T-helper 1 cell treated with Interleukin-12 subunit alpha and Interleukin-12 subunit beta and Interleukin-4 antibody, amounts not matched to agents 30 ng/mL and 1 ng/mL, for 36 hours (primary cell): Measurements from ENCODE around the gene WSCD2. TPM values are rescaled to one million over a fixed set of nuclear protein-coding genes. Genes with fewer than 3 reads are reported as not detected.

Source experiments
- intact Hi-C: fragments of 100-400 bp; cut with micrococcal nuclease; formaldehyde crosslinking; loops from one replicate; pipeline ENCODE4 v1.15.1; 2024
- total RNA-seq: library from RNA; stranded (reverse); gene quantifications from 2 replicates; pipeline ENCODE4 v1.2.3, GENCODE V29; 2022

WSCD2 gene
- total RNA-seq, 1 donor from 2014 or later, result not detected

DNA sequence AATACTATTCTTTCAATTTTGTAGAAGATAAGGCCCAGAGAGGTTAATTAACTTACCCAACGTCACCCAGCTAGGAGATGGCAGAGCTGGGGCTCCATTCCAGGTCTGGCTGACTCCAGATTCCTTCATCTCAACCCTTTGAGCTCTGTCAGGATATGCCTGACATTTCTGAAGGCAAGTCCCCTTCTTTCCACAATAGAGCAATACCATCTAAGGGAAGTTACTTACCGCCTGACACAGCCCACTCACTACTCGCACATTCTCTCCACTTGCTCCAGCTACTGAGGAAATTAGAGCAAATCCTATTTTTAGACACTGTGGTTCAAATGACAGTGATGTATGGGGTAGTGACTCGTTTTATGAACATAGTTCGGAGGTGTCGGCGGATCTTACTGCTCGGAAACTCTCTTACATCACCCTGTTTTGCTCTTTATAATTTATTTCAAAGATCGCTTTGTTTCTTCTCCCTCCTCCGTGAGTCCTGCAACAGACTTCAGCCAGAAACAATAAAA, 2.0 kb upstream of the WSCD2 start:
- intact Hi-C loops, result no loop called here

DNA sequence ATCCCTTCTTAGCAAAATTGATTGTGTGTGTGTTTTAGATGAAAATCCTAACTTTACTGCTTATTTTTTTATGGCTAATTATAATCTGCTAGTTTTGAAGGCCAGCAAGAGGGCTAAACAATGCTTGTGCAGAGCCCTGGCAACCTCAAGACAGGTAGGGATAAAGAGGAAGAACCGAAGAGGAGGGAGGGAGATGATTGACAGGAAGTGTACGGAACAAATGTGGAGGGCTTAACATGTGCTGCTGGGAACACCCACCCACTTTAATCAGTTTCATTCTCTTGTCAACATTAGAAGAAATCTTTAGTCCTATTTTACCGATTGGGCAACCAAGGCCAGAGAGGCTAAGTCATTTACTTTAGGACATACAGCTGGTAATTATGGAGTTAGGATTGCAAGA, 1.4 kb upstream of the WSCD2 start:
- intact Hi-C loops, result no loop called here

DNA sequence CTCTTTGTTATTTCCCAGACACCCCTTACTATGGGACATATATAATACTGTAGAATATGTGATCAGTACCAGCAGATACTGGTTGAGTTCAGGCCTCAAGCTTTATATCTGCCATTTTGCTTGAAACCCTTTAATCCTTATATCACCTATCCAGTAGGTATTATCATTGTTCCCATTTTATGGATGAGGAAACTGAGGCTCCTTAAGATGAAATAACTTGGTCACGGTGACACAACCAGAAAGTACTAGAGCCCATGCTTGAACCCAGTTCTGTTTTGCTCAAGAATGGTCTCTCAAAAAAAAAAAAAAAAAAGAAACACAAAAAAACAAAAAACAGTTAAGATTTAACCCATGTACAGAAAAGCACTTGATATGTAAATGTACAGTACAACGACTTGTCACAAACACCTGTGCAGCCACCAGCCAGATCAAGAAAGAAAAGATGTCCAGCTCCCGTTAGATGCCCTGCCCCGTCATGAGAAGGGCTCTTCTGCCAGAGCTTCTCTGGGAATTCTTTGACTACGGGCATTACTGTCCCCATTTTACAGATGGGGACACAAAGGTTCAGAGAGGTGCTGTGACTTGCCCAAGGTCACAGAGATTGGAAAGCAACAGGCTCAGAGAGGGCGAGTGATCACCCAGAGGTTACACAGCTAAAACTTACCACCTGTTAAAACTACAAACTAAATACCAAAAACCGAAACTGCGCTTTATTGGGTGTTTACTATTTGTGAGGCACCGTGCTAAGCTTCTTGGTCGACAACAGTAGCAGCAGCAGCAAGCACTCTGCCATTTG, 669 bp upstream of the WSCD2 start:
- intact Hi-C loops, result no loop called here

DNA sequence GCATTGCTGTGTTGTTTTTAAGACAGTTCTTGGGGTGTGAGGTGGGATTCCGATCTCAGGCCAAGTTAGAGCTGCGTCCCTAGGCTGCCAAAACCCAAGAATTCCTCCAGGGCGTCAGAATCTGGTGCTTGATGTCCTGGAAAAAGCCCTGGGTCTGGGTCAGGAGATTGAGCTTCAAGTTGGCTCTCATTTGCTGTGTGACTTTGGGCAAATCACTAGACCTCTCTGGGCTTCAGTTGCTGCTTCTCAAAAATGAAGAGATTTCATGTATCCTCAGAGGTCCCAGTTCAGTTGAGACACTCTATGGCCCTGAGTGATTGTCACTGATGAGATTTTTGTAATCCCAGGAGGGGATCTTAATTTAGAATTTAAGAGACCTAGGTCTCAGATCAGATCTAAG, 1.9 kb downstream of the WSCD2 start:
- intact Hi-C loops, result no loop called here

DNA sequence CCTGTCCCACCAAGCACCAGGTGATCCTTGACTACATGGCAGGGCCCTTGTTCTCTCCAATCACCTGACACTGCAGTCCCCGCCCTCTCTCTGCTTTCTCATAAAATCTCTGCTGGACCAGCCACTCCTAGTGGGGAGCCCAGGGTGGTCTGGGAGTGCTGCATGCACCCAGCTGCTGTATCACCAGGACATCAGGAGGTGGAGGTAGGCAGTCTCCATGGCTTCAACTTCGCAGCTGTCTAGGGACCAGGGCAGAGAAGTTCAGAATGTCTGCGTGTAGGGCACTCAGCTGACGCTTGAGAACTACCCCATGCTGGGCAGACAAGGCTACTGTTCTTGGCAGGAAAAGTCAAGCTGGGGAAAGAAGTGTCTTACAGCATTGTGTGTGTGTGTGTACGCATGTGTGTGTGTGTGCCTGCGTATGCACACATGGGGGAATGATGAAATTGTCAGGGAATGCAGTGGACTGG, 2.6 kb downstream of the WSCD2 start:
- intact Hi-C loops, result no loop called here

DNA sequence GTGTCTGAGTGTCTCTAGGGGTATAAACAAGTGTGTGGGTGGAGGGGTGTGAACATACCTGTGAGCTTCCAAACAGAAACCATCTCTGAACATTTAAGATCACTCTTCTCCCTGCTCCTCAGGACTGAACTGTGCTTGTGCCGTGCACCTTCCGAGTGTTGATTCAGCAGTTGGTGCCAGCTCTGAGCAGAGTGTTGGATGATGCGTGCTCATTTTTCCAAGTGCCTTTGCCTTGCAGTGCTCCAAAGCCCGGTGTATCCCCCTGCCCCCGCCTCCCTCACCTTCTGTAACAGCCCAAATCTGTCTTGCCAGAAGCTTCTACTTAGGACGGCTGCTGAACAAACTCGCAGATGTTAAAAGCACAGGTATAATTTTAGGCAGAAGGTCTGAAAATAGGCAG, 4.4 kb downstream of the WSCD2 start:
- intact Hi-C loops, result no loop called here

DNA sequence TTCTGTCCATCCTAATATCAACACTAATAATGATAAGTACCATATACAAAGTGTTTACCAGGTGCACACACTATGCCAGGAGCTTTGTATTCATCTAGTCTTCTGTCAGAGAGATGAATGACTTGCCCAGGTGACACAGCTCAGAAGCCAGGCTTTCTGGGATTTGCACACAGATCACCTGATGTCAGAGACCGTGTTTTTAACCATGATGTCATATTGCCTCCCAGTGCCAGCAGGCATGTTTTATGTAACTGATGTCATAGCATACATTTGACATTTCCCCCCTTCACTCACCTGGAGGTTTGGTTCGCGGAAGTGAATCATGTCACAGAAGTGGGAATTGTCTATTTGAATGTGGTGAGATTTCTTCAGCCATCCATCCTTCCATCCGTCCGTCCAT, 5.7 kb downstream of the WSCD2 start:
- intact Hi-C loops, result no loop called here

DNA sequence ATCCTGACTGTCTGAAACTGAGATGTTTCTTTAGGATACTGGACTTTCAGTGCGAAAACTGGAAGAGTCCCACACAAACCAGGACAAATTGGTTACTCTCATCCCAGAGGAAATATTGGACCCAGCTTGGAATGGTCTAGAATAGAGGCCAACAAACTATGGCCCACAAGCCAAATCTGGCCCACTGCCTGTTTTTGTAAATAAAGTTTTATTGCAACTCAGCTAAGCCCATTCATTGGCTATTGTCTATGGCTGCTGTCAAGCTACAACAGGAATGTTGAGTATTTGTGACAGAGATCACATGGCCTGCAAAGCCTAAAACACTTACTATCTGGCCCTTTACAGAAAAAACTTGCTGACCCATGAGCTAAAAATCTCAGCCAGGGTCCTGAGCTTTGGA, 6.5 kb downstream of the WSCD2 start:
- intact Hi-C loops, result no loop called here

DNA sequence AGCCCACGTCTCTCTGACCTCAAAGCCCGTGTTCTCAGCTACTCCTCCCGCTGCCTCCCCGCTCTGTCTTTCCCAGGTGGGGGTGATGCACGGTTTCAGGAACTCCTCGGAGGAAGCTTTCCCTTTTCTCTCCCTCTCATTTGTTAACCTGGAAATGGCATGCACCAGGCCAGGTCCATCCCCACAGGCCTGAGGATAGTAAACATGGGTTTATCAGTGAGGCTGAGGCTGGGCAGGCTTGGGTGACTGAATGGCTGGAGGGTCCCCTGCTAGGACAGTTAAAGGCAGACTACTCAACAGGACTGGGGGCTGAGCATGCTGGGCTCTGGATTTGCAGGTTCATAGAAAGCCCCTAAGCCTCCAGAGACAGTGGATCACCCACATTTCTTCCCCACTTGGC, 7.6 kb downstream of the WSCD2 start:
- intact Hi-C loops, result no loop called here

DNA sequence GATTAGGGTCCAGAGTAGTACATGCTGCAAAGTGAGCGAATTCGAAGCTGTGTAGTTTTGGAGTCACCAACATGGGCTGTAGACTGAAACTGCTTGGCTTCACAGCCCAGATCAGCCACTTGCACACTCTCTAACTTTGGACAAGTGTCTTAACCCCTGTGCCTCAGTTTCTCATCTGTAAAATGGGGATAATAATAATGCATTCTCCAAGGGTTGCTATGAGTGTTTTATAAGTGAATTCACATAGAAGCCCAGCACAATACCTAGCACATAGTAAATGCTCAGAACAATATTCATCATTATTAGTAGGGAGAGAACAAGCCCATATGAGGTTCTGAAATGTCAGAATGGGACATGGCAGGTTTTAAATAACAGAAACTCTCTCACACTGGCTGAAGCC, 10.4 kb downstream of the WSCD2 start:
- intact Hi-C loops, result no loop called here

DNA sequence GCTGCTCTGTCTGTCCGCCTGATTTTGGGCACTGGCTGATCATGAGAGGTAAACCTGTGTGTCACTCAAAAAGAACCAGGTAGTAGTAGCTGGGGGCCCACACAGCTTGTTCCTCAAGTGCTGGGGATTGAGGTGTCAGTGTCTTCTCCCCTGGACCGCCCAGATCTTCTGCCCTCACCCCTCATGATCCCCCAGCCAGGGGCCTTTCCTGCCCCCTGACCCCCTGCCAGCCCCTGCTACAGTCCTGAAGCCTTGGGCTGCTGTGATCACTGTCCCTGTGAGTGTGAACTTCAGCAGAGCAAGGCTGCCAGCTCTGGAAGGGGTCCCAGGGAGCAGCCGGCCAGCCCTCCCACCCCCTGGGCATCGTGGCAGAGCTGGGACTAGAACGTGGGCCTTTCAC, 11.4 kb downstream of the WSCD2 start:
- intact Hi-C loops, result no loop called here

DNA sequence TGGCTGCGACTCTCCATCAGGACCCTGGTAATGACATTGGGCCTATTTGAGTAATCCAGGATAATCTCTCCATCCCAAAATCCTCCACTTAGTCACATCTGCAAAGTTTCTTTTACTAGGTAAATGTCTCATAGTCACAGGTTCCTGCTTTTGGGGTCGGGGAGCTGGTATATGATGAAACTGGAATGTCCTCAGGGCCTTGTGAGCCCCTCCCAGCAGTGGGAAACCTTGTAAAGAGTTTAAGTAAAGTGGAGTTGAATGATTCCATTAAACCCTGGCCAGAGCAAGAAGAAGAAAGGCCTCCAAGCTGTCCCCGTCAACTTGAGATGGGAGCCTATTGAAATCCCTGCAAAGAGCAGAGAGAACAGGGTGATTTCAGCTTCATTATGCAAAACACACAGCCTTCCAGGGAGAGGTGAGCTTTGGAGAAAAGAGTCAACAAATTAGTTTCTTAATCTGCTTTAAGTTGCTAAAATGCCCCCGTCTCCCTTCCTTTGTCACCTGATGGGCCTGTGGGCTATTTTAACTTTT, 12.6 kb downstream of the WSCD2 start:
- intact Hi-C loops, result no loop called here

DNA sequence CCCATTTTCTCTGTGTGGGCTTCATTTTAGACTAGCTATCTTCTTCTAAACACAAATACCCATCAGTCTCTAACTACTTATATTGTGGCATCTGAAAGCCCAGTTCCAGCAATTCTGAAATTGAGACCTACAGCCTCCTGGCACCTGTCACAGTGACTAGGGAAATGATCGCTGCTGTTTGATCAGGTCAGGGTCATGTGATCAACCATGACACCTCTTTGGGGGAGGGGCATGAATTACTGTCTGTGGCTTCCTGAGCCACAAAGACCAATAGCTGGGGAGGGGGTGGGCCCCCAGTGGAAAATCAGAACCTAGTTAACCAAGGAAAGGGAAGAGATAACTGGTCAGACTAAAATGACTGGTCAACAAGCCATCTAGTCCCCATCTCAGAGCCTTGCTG, 14.1 kb downstream of the WSCD2 start:
- intact Hi-C loops, result no loop called here

DNA sequence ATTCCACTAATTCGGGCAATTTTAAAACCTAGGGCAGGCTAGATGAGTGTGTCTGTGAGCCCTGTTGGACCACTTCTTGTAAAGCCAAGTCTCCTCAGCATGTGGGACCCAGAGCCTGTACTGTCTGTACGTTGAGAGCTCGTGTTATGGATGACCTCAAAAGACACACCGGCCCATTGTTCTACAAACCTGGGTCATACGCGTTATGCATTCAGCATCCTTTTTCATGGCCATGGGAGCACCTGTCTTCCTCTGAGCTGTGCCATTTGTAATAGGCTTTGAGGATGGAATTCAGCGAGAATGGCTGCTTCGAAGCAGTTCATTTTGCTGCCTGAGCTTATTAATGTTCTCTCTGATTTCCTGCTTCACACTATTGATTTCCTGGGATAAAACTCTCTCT, 15.0 kb downstream of the WSCD2 start:
- intact Hi-C loops, result no loop called here

DNA sequence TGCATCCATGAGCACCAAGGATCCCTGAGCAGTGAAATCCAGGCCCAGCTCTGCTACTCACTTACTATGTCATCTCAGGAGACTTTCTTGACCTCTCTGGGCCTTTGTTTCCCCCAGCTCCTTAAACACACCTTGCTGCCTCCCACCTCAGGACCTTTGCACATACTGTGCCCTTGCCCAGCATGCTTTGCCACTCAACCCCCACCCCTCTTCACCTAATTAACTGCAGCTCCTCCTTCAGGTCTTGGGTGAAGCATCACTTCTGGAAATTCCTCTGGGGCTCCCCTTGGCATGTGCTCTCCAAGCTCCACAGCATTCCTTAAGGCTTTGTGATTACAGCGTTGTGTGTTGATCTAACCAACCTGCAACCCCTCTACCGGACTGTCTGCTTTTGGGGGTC, 15.9 kb downstream of the WSCD2 start:
- intact Hi-C loops, result no loop called here

DNA sequence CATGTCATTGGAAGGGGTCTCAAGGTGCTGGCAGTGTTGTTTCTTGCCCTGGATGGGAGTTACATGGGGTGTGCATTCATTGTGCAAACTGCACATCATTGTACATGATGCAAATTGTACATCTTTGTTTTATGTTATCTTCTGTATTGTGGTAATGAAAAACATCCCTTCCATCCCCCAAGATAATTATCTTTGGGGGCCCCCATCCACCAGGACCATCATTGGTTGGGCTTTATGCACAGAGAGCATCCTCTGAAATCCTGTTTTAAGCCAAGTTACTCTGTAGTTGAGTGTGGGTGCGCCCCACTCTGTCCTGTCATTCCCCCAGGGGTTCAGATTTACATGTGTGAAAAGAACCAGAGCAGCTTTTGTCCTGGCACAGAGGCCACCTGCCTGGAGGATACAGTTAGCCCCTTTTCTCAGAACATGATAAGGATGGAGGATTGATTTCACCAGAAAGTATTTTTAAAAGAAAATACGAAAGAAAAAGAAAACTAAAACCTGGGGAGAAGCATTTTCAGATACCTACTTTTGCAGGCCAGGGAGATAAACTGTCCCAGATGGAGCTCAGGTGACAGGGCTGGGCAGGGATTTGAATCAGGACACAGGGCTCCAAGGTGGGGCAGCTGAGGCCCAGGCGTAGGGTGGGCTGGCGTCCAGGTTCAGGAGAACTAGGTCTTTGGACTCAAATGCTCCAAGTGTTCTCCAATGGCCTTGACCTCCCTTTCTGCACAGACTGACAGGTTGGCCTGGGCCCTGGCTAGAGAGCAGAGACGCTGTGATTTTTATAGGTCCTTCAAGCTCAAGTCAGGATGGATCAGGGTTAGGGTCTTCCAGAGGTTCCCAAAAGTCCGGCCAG, 17.2 kb downstream of the WSCD2 start:
- intact Hi-C loops, result no loop called here

DNA sequence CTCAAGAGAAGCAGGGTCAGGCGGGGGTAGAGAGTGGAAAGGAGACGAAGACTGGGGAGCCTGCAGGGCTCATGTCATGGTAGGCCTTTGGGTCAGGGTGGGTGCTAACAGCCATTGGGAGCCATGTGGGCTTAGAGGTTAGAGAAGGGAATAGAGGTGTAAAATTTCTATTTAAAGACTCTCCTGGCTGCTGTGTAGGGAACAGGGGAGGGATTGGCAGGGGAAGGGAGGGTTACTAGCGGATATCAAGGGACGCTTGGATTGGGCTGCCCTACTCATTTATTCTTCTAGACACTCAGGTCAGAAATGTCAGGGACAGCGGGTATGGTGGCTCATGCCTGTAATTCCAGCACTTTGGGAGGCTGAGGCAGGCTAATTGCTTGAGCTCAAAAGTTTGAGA, 18.2 kb downstream of the WSCD2 start:
- intact Hi-C loops, result no loop called here

DNA sequence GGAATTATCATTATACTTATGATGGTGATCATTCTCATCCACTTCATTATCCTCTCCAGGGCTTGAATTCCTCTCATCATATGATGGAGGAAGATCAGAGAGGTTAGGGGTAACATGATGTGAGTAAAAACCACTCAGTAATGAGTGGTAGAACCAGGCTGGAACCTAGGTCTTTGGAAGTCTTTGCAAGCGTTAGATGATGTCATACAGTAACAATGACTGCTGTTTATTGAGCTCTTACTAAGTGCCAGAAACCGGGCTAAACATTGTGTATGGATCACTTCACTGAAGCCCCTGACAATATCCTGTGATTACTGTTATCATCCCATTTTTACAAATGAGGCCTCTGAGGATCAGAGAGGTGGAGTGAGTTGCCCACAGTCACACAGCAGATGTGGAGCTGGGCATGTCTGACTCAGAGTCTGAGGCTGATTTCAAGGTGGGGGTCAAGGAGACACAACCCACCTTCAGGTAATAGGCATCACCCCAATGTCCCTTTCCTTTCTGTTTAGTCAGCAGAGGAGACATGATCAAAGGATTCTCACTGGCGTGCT, 19.5 kb downstream of the WSCD2 start:
- intact Hi-C loops, result no loop called here

DNA sequence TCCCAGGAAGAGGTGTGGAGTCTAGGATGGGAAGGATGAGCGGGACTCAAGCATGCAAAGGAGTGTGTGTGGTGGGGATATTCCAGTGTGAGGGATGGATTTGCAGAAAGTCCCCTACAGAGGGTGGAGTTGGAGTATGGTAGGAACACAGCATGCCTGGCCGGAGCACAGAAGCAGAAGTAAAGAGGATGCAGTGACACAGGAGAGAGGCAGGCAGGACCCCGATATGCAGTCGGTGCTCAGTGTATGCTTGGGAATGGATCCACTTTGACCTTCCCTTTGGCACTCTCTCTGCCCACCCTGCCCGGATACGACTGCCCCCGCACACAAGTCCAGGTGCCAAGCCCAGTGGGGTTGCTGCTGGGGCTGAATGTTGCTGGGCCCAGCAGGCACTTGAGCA, 21.3 kb downstream of the WSCD2 start:
- intact Hi-C loops, result no loop called here

DNA sequence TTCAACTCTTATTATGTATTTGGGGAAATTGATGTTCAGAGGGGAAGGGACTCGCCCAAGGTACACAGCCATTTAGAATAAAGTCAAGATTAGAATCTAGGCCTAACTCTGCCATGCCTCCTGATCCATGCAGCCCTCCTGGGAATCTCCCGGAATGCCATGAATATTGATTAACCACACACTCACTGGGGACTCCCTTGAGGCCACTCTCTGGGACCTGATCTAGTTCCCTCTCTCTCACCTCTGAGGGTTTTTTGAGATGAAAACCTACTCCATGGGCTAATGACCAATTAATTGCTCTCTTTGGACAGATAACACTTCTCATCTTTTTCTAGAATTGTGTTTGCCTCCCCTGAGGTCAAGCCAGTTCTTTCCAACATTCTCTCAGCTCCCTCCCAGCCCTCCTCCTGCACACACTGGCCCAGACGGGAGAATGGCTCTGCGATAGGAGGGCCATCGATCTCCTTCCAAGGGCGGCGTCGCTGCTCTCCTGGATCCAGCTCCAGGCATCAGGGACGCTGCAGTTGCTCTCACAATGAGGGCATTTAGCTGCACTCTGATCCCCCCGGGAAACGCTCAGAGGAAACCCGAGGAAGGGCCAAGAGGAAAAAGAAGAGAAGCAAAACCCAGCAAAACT, 22.6 kb downstream of the WSCD2 start:
- intact Hi-C loops, result no loop called here

DNA sequence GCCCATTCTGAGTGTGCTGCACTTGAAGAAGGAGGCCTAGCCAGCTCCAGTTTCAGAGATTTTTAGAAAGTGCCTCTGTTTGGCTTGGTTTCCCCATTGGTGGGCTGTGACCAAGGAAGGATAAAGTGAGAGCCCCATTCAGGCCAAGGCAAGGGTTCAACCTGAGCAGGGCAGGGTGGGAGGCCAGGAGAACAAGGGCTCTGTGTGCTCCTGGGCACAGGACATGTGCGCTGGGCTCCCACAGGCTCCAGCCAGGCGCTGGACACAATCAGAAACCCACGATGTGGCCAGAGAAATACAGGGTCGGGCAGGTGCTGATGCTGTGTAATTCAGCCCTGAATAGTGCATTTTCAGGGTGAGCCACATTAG, 23.1 kb downstream of the WSCD2 start:
- intact Hi-C loops, result no loop called here
